ENCODE results near the gene CABLES2.

GRCh38 chr20:62451156-62451767 is 44.2 kb upstream of the CABLES2 start:
- TF ChIP-seq CSRNP3 (CRISPR knock-in tag; IDR thresholded peaks at IDR 0.05) (no peak), GLIS3 (CRISPR knock-in tag; IDR thresholded peaks at IDR 0.05) (no peak), RARB (CRISPR knock-in tag; IDR thresholded peaks at IDR 0.05) (no peak), ZFP3 (CRISPR knock-in tag; IDR thresholded peaks at IDR 0.05) (no peak), CREB5 (CRISPR knock-in tag; IDR thresholded peaks at IDR 0.05; ENCODE audit: low read depth) (no peak), ESRRG (CRISPR knock-in tag; IDR thresholded peaks at IDR 0.05) (no peak), POU6F1 (CRISPR knock-in tag; IDR thresholded peaks at IDR 0.05; ENCODE audit: borderline replicate concordance, low read depth) (no peak), CSDC2 (CRISPR knock-in tag; IDR thresholded peaks at IDR 0.05) (no peak), ZFP30 (CRISPR knock-in tag; IDR thresholded peaks at IDR 0.05) (no peak), BACH2 (CRISPR knock-in tag; IDR thresholded peaks at IDR 0.05; ENCODE audit: borderline replicate concordance) (no peak)

All from SK-N-SH treated with all-trans-retinoic acid at 6 μM for 48 hours (cell line).